Measurements from ENCODE around the gene FKBP14.
"Not testable (repeated sequence)": the region's sequence is repeated elsewhere in the genome, so short reads cannot be mapped to it uniquely, and the experiment has no call there.

The FKBP14 gene

GRCh38 chr7:29961611-29962010 lies 64.9 kb downstream of the FKBP14 start:
- not testable (repeated sequence) for H3K4me3 ChIP-seq (ENCODE audit: low read depth, low read length)
